PC-9 (cell line): Measurements from ENCODE around the gene AS3MT.

ENCODE experiments used
- EZH2 ChIP-seq: fragments of 200-600 bp; sonication (generic); IDR thresholded peaks from 2 replicates; pipeline ENCODE4 v1.8.0; 2017; ENCODE audit warnings: antibody characterized with exemption, low read depth
- TF ChIP-seq, protein P1 (sequence below): fragments of 200-600 bp; sonication (generic); conservative IDR thresholded peaks from 2 replicates; pipeline ENCODE4 v1.6.1; 2017; ENCODE audit warnings: mixed run types, antibody characterized with exemption, mild to moderate bottlenecking, moderate library complexity

- no peak for TF ChIP-seq EZH2
- TF ChIP-seq, protein P1, sequence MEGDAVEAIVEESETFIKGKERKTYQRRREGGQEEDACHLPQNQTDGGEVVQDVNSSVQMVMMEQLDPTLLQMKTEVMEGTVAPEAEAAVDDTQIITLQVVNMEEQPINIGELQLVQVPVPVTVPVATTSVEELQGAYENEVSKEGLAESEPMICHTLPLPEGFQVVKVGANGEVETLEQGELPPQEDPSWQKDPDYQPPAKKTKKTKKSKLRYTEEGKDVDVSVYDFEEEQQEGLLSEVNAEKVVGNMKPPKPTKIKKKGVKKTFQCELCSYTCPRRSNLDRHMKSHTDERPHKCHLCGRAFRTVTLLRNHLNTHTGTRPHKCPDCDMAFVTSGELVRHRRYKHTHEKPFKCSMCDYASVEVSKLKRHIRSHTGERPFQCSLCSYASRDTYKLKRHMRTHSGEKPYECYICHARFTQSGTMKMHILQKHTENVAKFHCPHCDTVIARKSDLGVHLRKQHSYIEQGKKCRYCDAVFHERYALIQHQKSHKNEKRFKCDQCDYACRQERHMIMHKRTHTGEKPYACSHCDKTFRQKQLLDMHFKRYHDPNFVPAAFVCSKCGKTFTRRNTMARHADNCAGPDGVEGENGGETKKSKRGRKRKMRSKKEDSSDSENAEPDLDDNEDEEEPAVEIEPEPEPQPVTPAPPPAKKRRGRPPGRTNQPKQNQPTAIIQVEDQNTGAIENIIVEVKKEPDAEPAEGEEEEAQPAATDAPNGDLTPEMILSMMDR = no peak
Observed at GRCh38 chr10:102951316-102951715, 82.0 kb downstream of the AS3MT start.
